Measurements from ENCODE around the gene CSTF1.

Gene CSTF1

GRCh38 chr20:56449459-56449858, 57.0 kb downstream of the CSTF1 start:
- no peak for DNase-seq (ENCODE audit: low read depth in 3 of 3, low spot score in 1 of 3)

- DNase-seq (ENCODE audit: low read depth in 3 of 3, low spot score in 1 of 3), result no peak
Measured at GRCh38 chr20:56451056-56451765, 58.8 kb downstream of the CSTF1 start.

DNA sequence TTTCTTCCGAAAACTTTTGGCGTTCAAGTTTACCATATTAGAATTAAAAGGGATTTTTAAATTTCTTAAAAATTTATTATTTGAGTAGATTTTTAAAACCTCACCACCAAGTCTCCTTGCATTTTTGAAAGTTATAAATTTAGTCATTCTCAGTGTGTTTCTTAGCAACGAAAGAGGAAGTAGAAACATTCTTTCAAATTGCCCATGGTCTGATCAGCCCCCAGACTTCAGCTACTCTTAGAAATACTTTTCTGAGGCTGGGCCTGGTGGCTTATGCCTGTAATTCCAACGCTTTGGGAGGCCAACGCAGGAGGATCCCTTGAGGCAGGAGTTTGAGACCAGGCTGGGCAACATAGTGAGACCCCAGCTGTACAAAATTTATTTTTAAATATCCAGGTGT, 60.9 kb downstream of the CSTF1 start:
- no peak for DNase-seq (ENCODE audit: low read depth in 3 of 3, low spot score in 1 of 3)

DNA sequence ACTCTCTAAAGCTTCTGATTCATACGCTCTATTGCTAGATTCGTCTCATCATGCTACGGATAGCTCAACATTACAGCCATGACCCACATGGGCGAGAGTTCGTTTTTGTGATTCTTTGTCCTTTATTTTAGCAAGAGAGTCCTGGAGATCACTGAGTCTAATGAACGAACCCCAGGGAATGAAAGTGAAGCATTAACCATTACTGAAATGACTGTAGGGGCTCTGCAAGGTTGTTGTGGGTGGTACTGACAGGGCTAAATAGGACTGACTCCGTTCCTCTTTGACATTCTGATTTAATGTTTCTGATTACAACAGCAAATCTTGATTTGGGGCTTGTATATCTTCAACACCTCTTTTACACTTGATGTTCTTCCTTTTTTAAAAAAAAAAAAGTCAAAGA, 62.3 kb downstream of the CSTF1 start:
- no peak for DNase-seq (ENCODE audit: low read depth in 3 of 3, low spot score in 1 of 3)
